Body of pancreas (tissue), 4 donors: ENCODE data around the gene REM2. TPM values are rescaled to one million over a fixed set of nuclear protein-coding genes. Genes with fewer than 3 reads are reported as not detected.
A peak's percentile ranks its signal among the peaks of the same experiment; 100 is the strongest.

Experiments used
- ATAC-seq: fragments of 150-250 bp; one replicate; pipeline ENCODE4 v1.9.1; 2016
- DNase-seq, 4 donors: peaks; one replicate each; pipeline ENCODE4 v3.0.0-alpha.2; 2019
- H3K27ac ChIP-seq, 4 donors: fragments of 200-600 bp; sonication (generic); 1 replicate in 3 of 4; 2 replicates in 1 of 4; pipeline versions ENCODE4 v1.5.1 to v1.6.1; 2016 to 2019; ENCODE audit warnings: mild to moderate bottlenecking in 1 of 4, mixed read lengths in 1 of 4, moderate library complexity in 1 of 4
- H3K27me3 ChIP-seq, 2 donors: fragments of 200-600 bp; sonication (generic); one replicate each; pipeline ENCODE4 v1.6.0; 2016; ENCODE audit warnings: mild to moderate bottlenecking in 1 of 2
- H3K36me3 ChIP-seq, 2 donors: fragments of 200-600 bp; sonication (generic); replicated peaks in 1 of 2; 2 replicates each; pipeline ENCODE4 v1.5.1; 2016; ENCODE audit warnings: low read depth in 2 of 2; ENCODE audit not compliant: insufficient read depth in 1 of 2
- H3K4me1 ChIP-seq: fragments of 200-600 bp; sonication (generic); one replicate; pipeline ENCODE4 v1.6.0; 2016
- H3K4me3 ChIP-seq, 2 donors: fragments of 200-600 bp; sonication (generic); 1 replicate in 1 of 2; 2 replicates in 1 of 2; pipeline ENCODE4 v1.5.1; 2016 to 2019
- H3K9me3 ChIP-seq, 3 donors: fragments of 200-600 bp; sonication (generic); 1 replicate in 2 of 3; 2 replicates in 1 of 3; pipeline ENCODE4 v1.5.1; 2016
- POLR2A ChIP-seq, 3 donors: fragments of 450-650 bp; IDR thresholded peaks; one replicate each; pipeline ENCODE4 v1.6.1; 2016; ENCODE audit warnings: antibody characterized with exemption in 3 of 3, mild to moderate bottlenecking in 2 of 3
- WGBS, 2 donors: methylation state at CpG; one replicate each; pipeline ENCODE4 v1.1.5; 2017; 5-methylcytosine and 5-hydroxymethylcytosine counted together
- intact Hi-C: fragments of 100-400 bp; cut with DNase I; formaldehyde crosslinking; loops from one replicate; pipeline ENCODE4 v1.15.1; 2023
- total RNA-seq, 2 donors: library from RNA; depleted of rRNA; stranded (reverse); fragments of >200 nt; gene quantifications; one replicate each; pipeline ENCODE4 v1.1.0, GENCODE V29; 2016
- TF ChIP-seq, protein P1 (sequence below), 7 experiments: fragments of 450-650 bp in 4 of 7; fragments of 200-600 bp in 3 of 7; sonication (generic) in 3 of 7; IDR thresholded peaks; one replicate each; pipeline ENCODE4 v1.5.1; 2016 to 2019; ENCODE audit warnings: antibody characterized with exemption in 7 of 7

REM2 gene
- not detected for total RNA-seq

DNA sequence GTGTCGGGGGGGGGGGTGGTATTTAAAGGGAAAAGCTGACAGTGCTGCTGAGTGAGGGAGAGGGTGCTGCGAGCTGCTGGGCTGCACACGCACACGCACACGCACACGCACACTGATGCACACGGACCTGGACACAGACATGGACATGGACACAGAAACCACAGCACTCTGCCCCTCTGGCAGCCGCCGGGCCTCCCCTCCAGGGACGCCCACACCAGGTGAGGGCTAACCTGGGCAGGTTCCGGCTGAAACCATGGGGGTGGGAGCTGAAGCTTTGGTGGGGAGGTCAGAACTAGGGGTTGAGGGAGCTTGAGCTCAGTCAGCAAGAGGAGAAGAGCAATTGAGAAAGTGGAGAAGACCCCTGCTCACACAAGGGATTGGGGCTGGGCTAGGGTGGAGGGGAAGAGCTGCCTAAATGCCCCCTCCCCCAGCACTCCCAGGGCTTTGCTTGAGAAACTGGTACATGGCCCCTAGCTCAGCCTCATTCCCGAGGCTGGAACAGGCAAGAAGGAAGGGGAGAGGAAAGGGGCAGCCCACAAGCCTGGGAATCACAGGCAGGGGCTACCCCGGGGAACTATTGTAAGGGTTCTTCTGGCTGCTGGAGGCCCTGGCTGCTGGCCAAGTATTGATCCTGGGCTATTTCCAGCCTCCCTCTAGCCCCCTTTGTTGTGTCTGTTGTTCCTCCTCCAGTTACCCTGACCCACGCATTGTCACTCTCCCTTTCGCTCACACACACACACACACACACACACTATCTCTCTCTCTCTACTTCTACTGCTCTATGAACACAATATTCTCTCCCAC is at the start of gene REM2:
REM2 (plus strand) TSS at position 50 of the 804 bp plus-strand sequence; CDS start at position 116, 66 bp downstream.
- H3K27ac ChIP-seq: peak within 1 kb of the TSS in 3 of 4 donors; percentile 18 to 47 (median 33)
- no peak within 1 kb of the TSS for H3K4me3 ChIP-seq
- no peaks in the 10 kb centered on the region for H3K9me3 ChIP-seq
- 28 to 33% methylated on average over 5 to 15 of the region's 15 CpGs for WGBS, 2 donors
- peak in 1 of 4 donors; percentile 24 for DNase-seq
- intact Hi-C loops: no loop called here
- H3K36me3 ChIP-seq: no peaks in the 10 kb centered on the region
- H3K4me1 ChIP-seq: peaks cover 36% of the 10 kb centered on the region
- no peak for ATAC-seq
- H3K27me3 ChIP-seq: no peaks in the 10 kb centered on the region
- TF ChIP-seq POLR2A (IDR thresholded peaks at IDR 0.05): no peak
- TF ChIP-seq, protein P1, sequence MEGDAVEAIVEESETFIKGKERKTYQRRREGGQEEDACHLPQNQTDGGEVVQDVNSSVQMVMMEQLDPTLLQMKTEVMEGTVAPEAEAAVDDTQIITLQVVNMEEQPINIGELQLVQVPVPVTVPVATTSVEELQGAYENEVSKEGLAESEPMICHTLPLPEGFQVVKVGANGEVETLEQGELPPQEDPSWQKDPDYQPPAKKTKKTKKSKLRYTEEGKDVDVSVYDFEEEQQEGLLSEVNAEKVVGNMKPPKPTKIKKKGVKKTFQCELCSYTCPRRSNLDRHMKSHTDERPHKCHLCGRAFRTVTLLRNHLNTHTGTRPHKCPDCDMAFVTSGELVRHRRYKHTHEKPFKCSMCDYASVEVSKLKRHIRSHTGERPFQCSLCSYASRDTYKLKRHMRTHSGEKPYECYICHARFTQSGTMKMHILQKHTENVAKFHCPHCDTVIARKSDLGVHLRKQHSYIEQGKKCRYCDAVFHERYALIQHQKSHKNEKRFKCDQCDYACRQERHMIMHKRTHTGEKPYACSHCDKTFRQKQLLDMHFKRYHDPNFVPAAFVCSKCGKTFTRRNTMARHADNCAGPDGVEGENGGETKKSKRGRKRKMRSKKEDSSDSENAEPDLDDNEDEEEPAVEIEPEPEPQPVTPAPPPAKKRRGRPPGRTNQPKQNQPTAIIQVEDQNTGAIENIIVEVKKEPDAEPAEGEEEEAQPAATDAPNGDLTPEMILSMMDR (IDR thresholded peaks at IDR 0.05): no peak

- Histone ChIP-seq H3K4me3 (no peak overlapping the region), H3K27ac (peak overlapping the region in 3 of 4 donors; percentile 86 to 88 (median 87)), H3K36me3 (peaks cover 0 to 6% of the 10 kb centered on the region in 2 donors), H3K4me1 (peaks cover 32% of the 10 kb centered on the region), H3K9me3 (no peaks in the 10 kb centered on the region), H3K27me3 (no peaks in the 10 kb centered on the region)
- DNase-seq: no peak
- no peak for ATAC-seq
- TF ChIP-seq POLR2A (IDR thresholded peaks at IDR 0.05): no peak
- TF ChIP-seq, protein P1 (IDR thresholded peaks at IDR 0.05): no peak
- intact Hi-C loops: no loop called here
- 65 to 71% methylated on average over 3 of the region's 3 CpGs for WGBS, 2 donors
Measured at GRCh38 chr14:22835505-22835904, 47.5 kb upstream of the REM2 start.

DNA sequence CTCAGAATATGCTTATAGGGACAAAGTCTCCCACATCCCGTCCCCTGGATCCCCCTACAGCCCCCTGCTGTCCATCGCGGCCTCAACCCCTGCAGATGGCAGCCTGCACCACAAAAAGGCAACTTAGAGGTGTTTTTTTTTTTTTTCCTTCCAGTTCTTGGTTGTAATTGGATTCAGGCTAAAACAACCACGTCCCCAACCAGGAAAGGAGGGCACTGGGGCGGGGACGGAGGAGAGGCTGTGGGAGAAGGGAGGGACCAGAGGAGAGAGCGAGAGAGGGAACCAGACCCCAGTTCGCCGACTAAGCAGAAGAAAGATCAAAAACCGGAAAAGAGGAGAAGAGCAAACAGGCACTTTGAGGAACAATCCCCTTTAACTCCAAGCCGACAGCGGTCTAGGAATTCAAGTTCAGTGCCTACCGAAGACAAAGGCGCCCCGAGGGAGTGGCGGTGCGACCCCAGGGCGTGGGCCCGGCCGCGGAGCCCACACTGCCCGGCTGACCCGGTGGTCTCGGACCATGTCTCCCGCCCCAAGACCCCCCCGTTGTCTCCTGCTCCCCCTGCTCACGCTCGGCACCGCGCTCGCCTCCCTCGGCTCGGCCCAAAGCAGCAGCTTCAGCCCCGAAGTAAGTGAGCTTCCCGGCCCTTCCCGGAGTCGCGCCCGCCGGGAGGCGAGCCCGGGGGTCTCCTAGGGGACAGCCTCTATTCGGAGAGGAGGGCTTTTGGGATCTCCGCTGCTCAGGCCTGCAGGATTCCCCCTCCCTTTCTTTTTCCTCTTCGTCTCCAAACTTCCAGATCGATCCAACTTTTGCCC is 46.5 kb upstream of the REM2 start, which contains the start of gene MMP14:
MMP14 (plus strand) TSS at position 285 of the 813 bp plus-strand sequence; CDS start at position 518, 233 bp downstream.
- no peaks in the 10 kb centered on the region for H3K27me3 ChIP-seq
- DNase-seq (peak; percentile 71 to 81 (median 72)), ATAC-seq (peak; percentile 79)
- WGBS, 2 donors: 1 to 5% methylated on average over 15 to 46 of the region's 46 CpGs
- peak within 1 kb of the TSS; percentile 78 to 88 (median 86) for H3K27ac ChIP-seq
- peaks cover 28% of the 10 kb centered on the region for H3K4me1 ChIP-seq
- H3K9me3 ChIP-seq: no peaks in the 10 kb centered on the region
- H3K36me3 ChIP-seq: peaks cover 0 to 7% of the 10 kb centered on the region in 2 donors
- TF ChIP-seq, protein P1 (IDR thresholded peaks at IDR 0.05): peak in 3 of 7 experiments; percentile 29 to 43 (median 35)
- peak; percentile 13 to 79 (median 54) for TF ChIP-seq POLR2A (IDR thresholded peaks at IDR 0.05)
- intact Hi-C loops: no loop called here
- H3K4me3 ChIP-seq: peak within 1 kb of the TSS; percentile 47 to 67

- ATAC-seq: peak; percentile 80
- TF ChIP-seq POLR2A (IDR thresholded peaks at IDR 0.05): peak in 2 of 3 donors; percentile 49 to 65
- TF ChIP-seq, protein P1 (IDR thresholded peaks at IDR 0.05): no peak
- 0 to 2% methylated on average over 14 to 56 of the region's 57 CpGs for WGBS, 2 donors
- H3K4me3 ChIP-seq: peak overlapping the region; percentile 47 to 67
- intact Hi-C loops: no loop called here
- peaks cover 0 to 13% of the 10 kb centered on the region in 2 donors for H3K36me3 ChIP-seq
- H3K4me1 ChIP-seq: peaks cover 28% of the 10 kb centered on the region
- peak; percentile 70 to 76 (median 72) for DNase-seq
- peak overlapping the region; percentile 78 to 88 (median 86) for H3K27ac ChIP-seq
- no peaks in the 10 kb centered on the region for H3K27me3 ChIP-seq
- H3K9me3 ChIP-seq: no peaks in the 10 kb centered on the region
Measured at GRCh38 chr14:22837114-22837749, 45.8 kb upstream of the REM2 start.
